Astrocyte of the spinal cord (primary cell): ENCODE results near the gene YPEL2.

Experiments used
- DNase-seq: peaks from one replicate; pipeline ENCODE4 v3.0.0; 2011; ENCODE audit warnings: low read depth, low spot score
- H3K4me3 ChIP-seq: 2 replicates; pipeline ENCODE4 v1.5.1; 2011; ENCODE audit warnings: low read depth, mild to moderate bottlenecking, low read length, moderate library complexity
- in situ Hi-C: cut with HindIII; loops from 2 replicates; pipeline ENCODE4 v1.10.0; 2017; ENCODE audit warnings: low sequenced_read_pairs
- TF ChIP-seq, protein P1 (sequence below): IDR thresholded peaks from 2 replicates; pipeline ENCODE4 v1.5.1; 2012; ENCODE audit warnings: low read depth, mild to moderate bottlenecking, low read length, inconsistent platforms

The YPEL2 gene

DNA sequence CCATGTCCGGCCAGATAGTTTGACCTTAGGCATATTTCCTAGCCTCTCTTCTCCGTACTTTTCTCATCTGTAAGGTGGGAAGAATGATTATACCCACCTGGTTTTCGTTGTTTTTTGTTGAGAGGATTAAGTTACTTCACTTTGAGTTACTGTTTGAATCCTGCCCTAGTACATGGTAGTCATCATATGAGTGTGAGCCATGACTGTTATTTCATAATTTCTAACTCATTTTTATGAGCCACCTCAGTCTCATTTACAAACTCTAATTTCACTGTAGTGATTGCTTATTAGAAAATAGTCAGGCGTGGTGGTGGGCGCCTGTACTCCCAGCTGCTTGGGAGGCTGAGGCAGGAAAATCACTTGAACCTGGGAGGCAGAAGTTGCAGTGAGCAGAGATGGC lies 45.1 kb downstream of the YPEL2 start:
- TF ChIP-seq, protein P1, sequence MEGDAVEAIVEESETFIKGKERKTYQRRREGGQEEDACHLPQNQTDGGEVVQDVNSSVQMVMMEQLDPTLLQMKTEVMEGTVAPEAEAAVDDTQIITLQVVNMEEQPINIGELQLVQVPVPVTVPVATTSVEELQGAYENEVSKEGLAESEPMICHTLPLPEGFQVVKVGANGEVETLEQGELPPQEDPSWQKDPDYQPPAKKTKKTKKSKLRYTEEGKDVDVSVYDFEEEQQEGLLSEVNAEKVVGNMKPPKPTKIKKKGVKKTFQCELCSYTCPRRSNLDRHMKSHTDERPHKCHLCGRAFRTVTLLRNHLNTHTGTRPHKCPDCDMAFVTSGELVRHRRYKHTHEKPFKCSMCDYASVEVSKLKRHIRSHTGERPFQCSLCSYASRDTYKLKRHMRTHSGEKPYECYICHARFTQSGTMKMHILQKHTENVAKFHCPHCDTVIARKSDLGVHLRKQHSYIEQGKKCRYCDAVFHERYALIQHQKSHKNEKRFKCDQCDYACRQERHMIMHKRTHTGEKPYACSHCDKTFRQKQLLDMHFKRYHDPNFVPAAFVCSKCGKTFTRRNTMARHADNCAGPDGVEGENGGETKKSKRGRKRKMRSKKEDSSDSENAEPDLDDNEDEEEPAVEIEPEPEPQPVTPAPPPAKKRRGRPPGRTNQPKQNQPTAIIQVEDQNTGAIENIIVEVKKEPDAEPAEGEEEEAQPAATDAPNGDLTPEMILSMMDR = no peak
- in situ Hi-C loops = no loop called here
- no peak for DNase-seq
- H3K4me3 ChIP-seq = no peak overlapping the region

DNA sequence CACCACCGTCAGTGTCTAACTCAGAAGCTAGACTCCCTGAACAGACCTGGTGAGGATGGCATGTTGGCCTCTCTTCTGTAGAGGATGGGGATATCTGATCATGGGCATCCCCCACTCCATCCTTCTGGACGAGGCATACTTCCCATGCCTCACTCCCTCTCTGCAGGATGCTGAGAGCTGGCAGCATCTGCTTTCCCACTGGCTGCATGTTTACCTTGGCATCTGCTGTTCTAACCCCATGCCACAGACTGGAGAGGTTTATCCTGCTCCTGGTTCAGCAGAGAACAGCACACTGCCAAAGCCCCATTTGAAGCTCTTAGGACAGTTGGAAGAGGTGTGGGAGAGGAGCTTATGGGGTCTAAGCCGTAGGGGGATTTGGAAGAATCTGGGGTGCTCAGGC lies 46.0 kb downstream of the YPEL2 start:
- in situ Hi-C loops = no loop called here
- DNase-seq = peak; percentile 52
- no peak overlapping the region for H3K4me3 ChIP-seq
- TF ChIP-seq, protein P1 = no peak

DNA sequence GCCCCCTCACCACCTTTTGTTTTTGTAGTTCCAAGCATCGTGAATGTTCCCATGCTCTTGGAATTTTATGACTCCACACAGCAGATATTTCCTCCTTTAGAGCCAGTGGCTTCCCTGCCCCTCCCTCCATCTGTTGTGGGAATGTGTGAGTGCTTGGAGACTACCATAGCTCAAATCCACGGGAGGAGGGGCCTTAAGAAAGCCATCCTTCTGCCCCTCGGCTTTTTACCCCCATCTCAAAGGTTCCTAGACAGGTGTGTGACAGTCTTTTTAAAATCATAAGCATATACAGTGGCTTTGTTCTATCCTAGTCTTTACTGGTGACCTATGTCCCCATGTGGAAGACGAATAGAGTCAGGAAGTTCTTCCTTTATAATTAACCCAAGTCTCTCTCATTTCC lies 47.2 kb downstream of the YPEL2 start:
- DNase-seq = peak; percentile 72
- in situ Hi-C loops = no loop called here

DNA sequence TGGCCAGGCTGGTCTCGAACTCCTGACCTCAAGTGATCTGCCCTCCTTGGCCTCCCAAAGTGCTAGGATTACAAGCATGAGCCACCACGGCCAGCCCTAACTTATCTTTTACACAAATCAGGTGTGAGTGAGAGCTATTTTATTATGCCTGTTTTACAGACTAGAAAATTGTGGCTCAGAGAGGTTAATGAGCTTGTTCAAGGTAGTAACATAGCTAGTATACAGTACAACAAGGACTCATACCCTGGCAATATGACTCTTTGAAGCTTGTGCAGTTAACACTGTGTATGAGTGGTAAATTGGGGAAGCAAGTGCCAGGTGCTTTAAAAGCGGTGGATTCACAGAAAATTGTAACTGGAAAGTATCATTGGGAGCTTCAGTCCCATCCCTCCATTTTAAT lies 49.0 kb downstream of the YPEL2 start:
- in situ Hi-C loops = no loop called here
- DNase-seq = no peak
- TF ChIP-seq, protein P1 = no peak
- H3K4me3 ChIP-seq = no peak overlapping the region

More for the DNA sequence above, 47.2 kb downstream of the YPEL2 start:
- H3K4me3 ChIP-seq = no peak overlapping the region
- TF ChIP-seq, protein P1 = no peak

DNA sequence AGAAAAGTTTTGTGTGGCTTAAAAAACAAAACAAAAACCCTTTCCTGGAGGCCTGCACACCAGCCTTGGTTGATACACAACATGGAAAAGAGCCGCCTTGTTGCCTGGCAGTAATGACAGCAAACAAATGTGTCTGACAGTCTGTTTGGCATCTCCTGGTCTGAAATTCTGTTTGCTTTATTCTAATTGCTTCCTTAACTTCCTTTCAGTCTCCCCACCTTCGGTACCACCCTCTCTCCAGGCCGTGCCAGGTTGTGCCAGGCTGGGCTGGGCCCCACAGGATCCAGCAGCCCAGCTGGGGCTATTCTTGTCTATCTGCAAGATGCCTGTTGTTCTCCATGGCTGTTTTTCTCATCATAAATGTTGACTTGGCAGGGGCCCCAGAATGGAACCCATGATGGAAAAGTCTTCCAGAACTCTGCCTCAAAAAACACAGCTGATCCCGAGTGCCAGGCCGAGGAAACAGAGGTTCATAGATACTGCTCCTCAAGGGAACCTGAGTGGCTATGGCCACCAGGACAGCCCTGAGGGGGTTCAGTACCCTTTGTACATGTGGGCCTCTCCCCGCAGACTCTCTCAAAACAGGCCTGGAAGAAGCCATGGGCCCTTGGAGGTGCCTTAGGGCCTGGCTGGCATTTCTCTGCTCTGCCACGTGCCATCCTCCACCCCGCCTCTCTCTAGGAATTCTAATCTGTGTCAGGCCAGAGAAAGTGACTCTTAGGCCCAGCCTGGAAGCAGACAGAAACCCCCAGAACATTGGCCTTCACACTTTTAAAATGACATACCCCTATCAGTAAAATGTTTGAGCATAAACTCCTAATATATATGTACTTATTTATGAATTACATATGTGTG lies 50.5 kb downstream of the YPEL2 start:
- TF ChIP-seq, protein P1 = no peak

DNA sequence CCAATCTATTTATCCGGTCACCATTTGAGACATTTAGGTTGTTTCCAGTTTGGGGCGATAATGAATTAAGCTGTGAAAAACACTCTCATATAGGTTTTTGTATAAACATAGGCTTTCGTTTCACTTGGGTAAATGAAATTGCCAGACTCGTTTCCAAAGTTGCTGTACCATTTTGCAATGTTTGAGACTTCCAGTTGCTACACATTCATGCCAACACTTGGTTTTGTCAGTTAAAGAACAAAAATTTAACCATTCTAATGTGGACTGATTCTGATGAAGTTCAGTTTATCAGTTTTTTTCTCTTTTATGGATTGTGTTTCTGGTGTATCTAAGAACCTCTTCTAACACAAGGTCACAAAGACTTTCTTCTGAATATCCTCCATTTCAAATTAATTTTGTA lies 52.4 kb downstream of the YPEL2 start:
- in situ Hi-C loops = no loop called here
- TF ChIP-seq, protein P1 = no peak
- no peak for DNase-seq
- no peak overlapping the region for H3K4me3 ChIP-seq

More for the DNA sequence above, 50.5 kb downstream of the YPEL2 start:
- in situ Hi-C loops = no loop called here
- no peak for DNase-seq
- no peak overlapping the region for H3K4me3 ChIP-seq
